WTC11 (cell line): ENCODE measurements around the gene MALT1. TPM values are rescaled to one million over a fixed set of nuclear protein-coding genes. Genes with fewer than 3 reads are reported as not detected.

Experiments
- ATAC-seq: fragments of 200-7000 bp; cut with Tn5 transposase; 2 replicates; pipeline ENCODE4 v1.10.0; 2021; ENCODE audit warnings: mild to moderate bottlenecking, moderate library complexity
- CTCF ChIA-PET: fragments of 300-600 bp; sonication (Branson Sonifier 250); formaldehyde crosslinking; loops from one replicate; lab custom pipeline; 2021; ENCODE audit warnings: antibody characterized with exemption; lab: Charles Lee
- POLR2A ChIA-PET: fragments of 350-600 bp; sonication (Branson Sonifier 250); formaldehyde crosslinking; loops from one replicate; lab custom pipeline; 2021; ENCODE audit warnings: antibody characterized with exemption; lab: Charles Lee
- DNase-seq: peaks from one replicate; pipeline ENCODE4 v3.0.0; 2021; ENCODE audit warnings: low spot score
- H3K27ac Mint-ChIP-seq: 2 replicates; pipeline ENCODE4 v1.8.0; 2021; ENCODE audit warnings: mixed read lengths
- H3K27me3 Mint-ChIP-seq: 2 replicates; pipeline ENCODE4 v1.8.0; 2021; ENCODE audit warnings: low read depth, mild to moderate bottlenecking, moderate library complexity, mixed read lengths
- H3K36me3 Mint-ChIP-seq: 2 replicates; pipeline ENCODE4 v1.8.0; 2021; ENCODE audit warnings: mixed read lengths
- H3K4me1 Mint-ChIP-seq: 2 replicates; pipeline ENCODE4 v1.8.0; 2022; ENCODE audit warnings: mixed read lengths
- H3K4me3 Mint-ChIP-seq: 2 replicates; pipeline ENCODE4 v1.8.0; 2021; ENCODE audit warnings: mild to moderate bottlenecking, moderate library complexity, mixed read lengths
- H3K9me3 Mint-ChIP-seq: 2 replicates; pipeline ENCODE4 v1.8.0; 2021; ENCODE audit warnings: mixed read lengths
- E2F4 ChIP-seq: sonication (generic); formaldehyde crosslinking; IDR thresholded peaks from 2 replicates; pipeline ENCODE4 v1.8.1; 2022; ENCODE audit warnings: low read depth, mild to moderate bottlenecking, moderate library complexity, missing genetic modification reagents, borderline replicate concordance
- ERG ChIP-seq: fragments of 250-450 bp; sonication (Bioruptor Pico); IDR thresholded peaks from 2 replicates; pipeline ENCODE4 v1.8.0; 2021; ENCODE audit warnings: mild to moderate bottlenecking
- FOXK1 ChIP-seq: sonication (generic); formaldehyde crosslinking; IDR thresholded peaks from 2 replicates; pipeline ENCODE4 v1.8.0; 2022; ENCODE audit warnings: mild to moderate bottlenecking, moderate library complexity, missing genetic modification reagents
- FOXP1 ChIP-seq: sonication (generic); formaldehyde crosslinking; IDR thresholded peaks from 2 replicates; pipeline ENCODE4 v1.8.0; 2022; ENCODE audit warnings: missing genetic modification reagents, mild to moderate bottlenecking, moderate library complexity, borderline replicate concordance
- GRHL2 ChIP-seq: fragments of 250-450 bp; sonication (Bioruptor Pico); IDR thresholded peaks from 2 replicates; pipeline ENCODE4 v1.8.0; 2022; ENCODE audit warnings: mild to moderate bottlenecking, moderate library complexity; ENCODE audit not compliant: insufficient replicate concordance, severe bottlenecking
- HMGXB4 ChIP-seq: sonication (generic); formaldehyde crosslinking; IDR thresholded peaks from 2 replicates; pipeline ENCODE4 v1.8.1; 2023; ENCODE audit warnings: mild to moderate bottlenecking, moderate library complexity, missing genetic modification reagents
- NFE2L1 ChIP-seq: sonication (generic); formaldehyde crosslinking; IDR thresholded peaks from 2 replicates; pipeline ENCODE4 v1.8.1; 2023; ENCODE audit warnings: missing genetic modification reagents
- SP1 ChIP-seq: sonication (generic); formaldehyde crosslinking; conservative IDR thresholded peaks from 2 replicates; pipeline ENCODE4 v1.8.1; 2022; ENCODE audit warnings: missing genetic modification reagents
- TP53 ChIP-seq: sonication (generic); formaldehyde crosslinking; IDR thresholded peaks from 2 replicates; pipeline ENCODE4 v1.8.1; 2023; ENCODE audit warnings: mild to moderate bottlenecking, missing genetic modification reagents
- ZMAT4 ChIP-seq: fragments of 250-450 bp; sonication (Bioruptor Pico); IDR thresholded peaks from 2 replicates; pipeline ENCODE4 v1.9.0; 2021; ENCODE audit warnings: mild to moderate bottlenecking
- ZNF138 ChIP-seq: sonication (generic); formaldehyde crosslinking; conservative IDR thresholded peaks from 2 replicates; pipeline ENCODE4 v1.8.1; 2022; ENCODE audit warnings: mild to moderate bottlenecking, moderate library complexity, missing genetic modification reagents
- ZNF396 ChIP-seq: fragments of 250-450 bp; sonication (Bioruptor Pico); IDR thresholded peaks from 2 replicates; pipeline ENCODE4 v1.8.0; 2021; ENCODE audit warnings: mild to moderate bottlenecking, moderate library complexity, borderline replicate concordance
- total RNA-seq: library from RNA; stranded (reverse); gene quantifications from 3 replicates; pipeline ENCODE4 v1.2.3, GENCODE V29; 2021
- TF ChIP-seq, protein P1 (sequence below): fragments of 250-450 bp; sonication (Bioruptor Pico); IDR thresholded peaks from 2 replicates; pipeline ENCODE4 v1.9.0; 2021; ENCODE audit warnings: mild to moderate bottlenecking
- TF ChIP-seq, protein P2 (sequence below): sonication (generic); formaldehyde crosslinking; IDR thresholded peaks from 2 replicates; pipeline ENCODE4 v1.8.0; 2022; ENCODE audit warnings: mild to moderate bottlenecking, missing genetic modification reagents
- TF ChIP-seq, protein P3 (sequence below): sonication (generic); formaldehyde crosslinking; IDR thresholded peaks from 2 replicates; pipeline ENCODE4 v1.8.1; 2023; ENCODE audit warnings: mild to moderate bottlenecking, missing genetic modification reagents, moderate library complexity

The MALT1 gene
- total RNA-seq, 1 experiment from 2014 or later: 13.2 TPM

DNA sequence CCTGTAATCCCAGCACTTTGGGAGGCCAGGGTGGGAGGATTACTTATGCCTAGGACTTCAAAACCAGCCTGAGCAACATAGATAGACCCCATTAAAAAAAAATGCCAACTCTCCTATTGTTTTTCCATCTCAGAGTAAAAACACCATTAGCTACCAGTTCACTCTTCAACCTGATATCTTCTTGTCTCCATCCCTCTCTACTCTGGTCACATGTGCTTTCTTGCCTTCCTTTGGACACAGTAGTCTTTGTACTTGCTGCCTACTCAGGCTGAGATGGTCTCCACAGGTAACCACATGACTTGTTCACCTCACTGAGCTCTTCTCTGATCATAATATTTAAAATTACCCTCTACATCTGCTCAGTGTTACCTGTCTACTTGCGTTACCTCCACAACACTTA is 5.0 kb downstream of the MALT1 start:
- peaks cover 4% of the 10 kb centered on the region for H3K4me1 Mint-ChIP-seq
- TF ChIP-seq, protein P1, sequence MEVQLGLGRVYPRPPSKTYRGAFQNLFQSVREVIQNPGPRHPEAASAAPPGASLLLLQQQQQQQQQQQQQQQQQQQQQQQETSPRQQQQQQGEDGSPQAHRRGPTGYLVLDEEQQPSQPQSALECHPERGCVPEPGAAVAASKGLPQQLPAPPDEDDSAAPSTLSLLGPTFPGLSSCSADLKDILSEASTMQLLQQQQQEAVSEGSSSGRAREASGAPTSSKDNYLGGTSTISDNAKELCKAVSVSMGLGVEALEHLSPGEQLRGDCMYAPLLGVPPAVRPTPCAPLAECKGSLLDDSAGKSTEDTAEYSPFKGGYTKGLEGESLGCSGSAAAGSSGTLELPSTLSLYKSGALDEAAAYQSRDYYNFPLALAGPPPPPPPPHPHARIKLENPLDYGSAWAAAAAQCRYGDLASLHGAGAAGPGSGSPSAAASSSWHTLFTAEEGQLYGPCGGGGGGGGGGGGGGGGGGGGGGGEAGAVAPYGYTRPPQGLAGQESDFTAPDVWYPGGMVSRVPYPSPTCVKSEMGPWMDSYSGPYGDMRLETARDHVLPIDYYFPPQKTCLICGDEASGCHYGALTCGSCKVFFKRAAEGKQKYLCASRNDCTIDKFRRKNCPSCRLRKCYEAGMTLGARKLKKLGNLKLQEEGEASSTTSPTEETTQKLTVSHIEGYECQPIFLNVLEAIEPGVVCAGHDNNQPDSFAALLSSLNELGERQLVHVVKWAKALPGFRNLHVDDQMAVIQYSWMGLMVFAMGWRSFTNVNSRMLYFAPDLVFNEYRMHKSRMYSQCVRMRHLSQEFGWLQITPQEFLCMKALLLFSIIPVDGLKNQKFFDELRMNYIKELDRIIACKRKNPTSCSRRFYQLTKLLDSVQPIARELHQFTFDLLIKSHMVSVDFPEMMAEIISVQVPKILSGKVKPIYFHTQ (CRISPR knock-in tag): no peak
- TF ChIP-seq ZMAT4 (CRISPR knock-in tag): no peak
- no peak for TF ChIP-seq ZNF396 (CRISPR knock-in tag)
- TF ChIP-seq HMGXB4: no peak
- no peak for TF ChIP-seq FOXK1 (CRISPR knock-in tag)
- TF ChIP-seq, protein P2, sequence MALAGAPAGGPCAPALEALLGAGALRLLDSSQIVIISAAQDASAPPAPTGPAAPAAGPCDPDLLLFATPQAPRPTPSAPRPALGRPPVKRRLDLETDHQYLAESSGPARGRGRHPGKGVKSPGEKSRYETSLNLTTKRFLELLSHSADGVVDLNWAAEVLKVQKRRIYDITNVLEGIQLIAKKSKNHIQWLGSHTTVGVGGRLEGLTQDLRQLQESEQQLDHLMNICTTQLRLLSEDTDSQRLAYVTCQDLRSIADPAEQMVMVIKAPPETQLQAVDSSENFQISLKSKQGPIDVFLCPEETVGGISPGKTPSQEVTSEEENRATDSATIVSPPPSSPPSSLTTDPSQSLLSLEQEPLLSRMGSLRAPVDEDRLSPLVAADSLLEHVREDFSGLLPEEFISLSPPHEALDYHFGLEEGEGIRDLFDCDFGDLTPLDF: no peak

GRCh38 chr18:58682429-58683069 is 11.3 kb downstream of the MALT1 start:
- ATAC-seq (no peak), DNase-seq (no peak)
- Mint-ChIP-seq H3K27me3 (no peaks in the 10 kb centered on the region), H3K36me3 (peaks cover 2% of the 10 kb centered on the region; the same call in 1 of the 2 replicates), H3K27ac (no peak overlapping the region), H3K4me1 (no peaks in the 10 kb centered on the region), H3K9me3 (no peaks in the 10 kb centered on the region), H3K4me3 (no peak overlapping the region)
- CTCF ChIA-PET: no interaction called here
- POLR2A ChIA-PET: interaction anchor here (0.6 kb wide), 2 partner anchors 35 to 40 kb away, joined by 3 read pairs; no protein-coding TSS in a partner anchor
- TF ChIP-seq, protein P3, sequence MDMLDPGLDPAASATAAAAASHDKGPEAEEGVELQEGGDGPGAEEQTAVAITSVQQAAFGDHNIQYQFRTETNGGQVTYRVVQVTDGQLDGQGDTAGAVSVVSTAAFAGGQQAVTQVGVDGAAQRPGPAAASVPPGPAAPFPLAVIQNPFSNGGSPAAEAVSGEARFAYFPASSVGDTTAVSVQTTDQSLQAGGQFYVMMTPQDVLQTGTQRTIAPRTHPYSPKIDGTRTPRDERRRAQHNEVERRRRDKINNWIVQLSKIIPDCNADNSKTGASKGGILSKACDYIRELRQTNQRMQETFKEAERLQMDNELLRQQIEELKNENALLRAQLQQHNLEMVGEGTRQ (CRISPR knock-in tag): no peak
- no peak for TF ChIP-seq SP1 (CRISPR knock-in tag)
- TF ChIP-seq NFE2L1: no peak
- no peak for TF ChIP-seq GRHL2 (CRISPR knock-in tag)
- TF ChIP-seq HMGXB4: no peak
- no peak for TF ChIP-seq E2F4 (CRISPR knock-in tag)
- no peak for TF ChIP-seq ERG
- TF ChIP-seq FOXP1 (CRISPR knock-in tag): no peak
- no peak for TF ChIP-seq TP53 (CRISPR knock-in tag)
- TF ChIP-seq ZNF138: no peak

More for the DNA sequence above, 5.0 kb downstream of the MALT1 start:
- CTCF ChIA-PET: interaction anchor here (1.0 kb wide), 1 partner anchor 88 kb away, joined by 3 read pairs; no protein-coding TSS in a partner anchor
- H3K36me3 Mint-ChIP-seq: no peaks in the 10 kb centered on the region
- POLR2A ChIA-PET: no interaction called here
- H3K27me3 Mint-ChIP-seq: no peaks in the 10 kb centered on the region
- ATAC-seq: no peak
- no peak for DNase-seq
- no peak overlapping the region for H3K4me3 Mint-ChIP-seq
- no peaks in the 10 kb centered on the region for H3K9me3 Mint-ChIP-seq
- H3K27ac Mint-ChIP-seq: peak overlapping the region; percentile 11; the same call in 1 of the 2 replicates
